ACC112 (cell line): ENCODE measurements around the gene KLC1.

Source experiments
- H2AFZ ChIP-seq: fragments of 200-600 bp; sonication (generic); one replicate; pipeline ENCODE4 v1.6.0; 2017; ENCODE audit warnings: antibody characterized with exemption, low read length; ENCODE audit not compliant: unreplicated experiment
- H3K27ac ChIP-seq: fragments of 200-600 bp; sonication (generic); 2 replicates; pipeline ENCODE4 v1.5.1; 2014; ENCODE audit warnings: low read depth, mild to moderate bottlenecking, antibody characterized with exemption, low read length, moderate library complexity
- H3K27me3 ChIP-seq: fragments of 200-600 bp; sonication (generic); 2 replicates; pipeline ENCODE4 v1.6.1; 2014; ENCODE audit warnings: mild to moderate bottlenecking, antibody characterized with exemption, low read length, moderate library complexity, mixed read lengths; ENCODE audit not compliant: insufficient read depth
- H3K36me3 ChIP-seq: fragments of 200-600 bp; sonication (generic); 2 replicates; pipeline ENCODE4 v1.6.1; 2016; ENCODE audit warnings: mild to moderate bottlenecking, antibody characterized with exemption, low read length, moderate library complexity, mixed read lengths; ENCODE audit not compliant: insufficient read depth
- H3K4me1 ChIP-seq: fragments of 200-600 bp; sonication (generic); one replicate; pipeline ENCODE4 v1.6.1; 2016; ENCODE audit warnings: low read length, mixed read lengths; ENCODE audit not compliant: insufficient read depth, unreplicated experiment, control insufficient read depth
- H3K4me3 ChIP-seq: fragments of 200-600 bp; sonication (generic); 2 replicates; pipeline ENCODE4 v1.5.1; 2014; ENCODE audit warnings: mild to moderate bottlenecking, low read depth, low read length
- H3K79me2 ChIP-seq: fragments of 200-600 bp; sonication (generic); one replicate; pipeline ENCODE4 v1.6.0; 2016; ENCODE audit warnings: low read length; ENCODE audit not compliant: control insufficient read depth, unreplicated experiment, insufficient read depth

Gene KLC1

GRCh38 chr14:103692159-103692558, 63.1 kb downstream of the KLC1 start:
- Histone ChIP-seq H3K27ac (no peak overlapping the region), H3K27me3 (no peaks in the 10 kb centered on the region), H3K36me3 (peaks cover 10% of the 10 kb centered on the region; the same call in 1 of the 2 replicates), H2AFZ (no peak overlapping the region), H3K4me1 (peaks cover 21% of the 10 kb centered on the region), H3K79me2 (peaks cover 18% of the 10 kb centered on the region), H3K4me3 (no peak overlapping the region)

GRCh38 chr14:103692871-103693270, 63.9 kb downstream of the KLC1 start:
- no peaks in the 10 kb centered on the region for H3K27me3 ChIP-seq
- H3K79me2 ChIP-seq = peaks cover 19% of the 10 kb centered on the region
- no peak overlapping the region for H3K4me3 ChIP-seq
- H2AFZ ChIP-seq = no peak overlapping the region
- H3K27ac ChIP-seq = no peak overlapping the region
- H3K4me1 ChIP-seq = peaks cover 23% of the 10 kb centered on the region
- peaks cover 9% of the 10 kb centered on the region; the same call in 1 of the 2 replicates for H3K36me3 ChIP-seq

GRCh38 chr14:103693515-103693914, 64.5 kb downstream of the KLC1 start:
- no peak overlapping the region for H2AFZ ChIP-seq

GRCh38 chr14:103694572-103695026, 65.6 kb downstream of the KLC1 start:
- H3K27ac ChIP-seq = no peak overlapping the region
- H3K4me1 ChIP-seq = peaks cover 10% of the 10 kb centered on the region
- no peak overlapping the region for H3K4me3 ChIP-seq
- peaks cover 14% of the 10 kb centered on the region; the same call in 1 of the 2 replicates for H3K36me3 ChIP-seq
- no peak overlapping the region for H2AFZ ChIP-seq
- peaks cover 19% of the 10 kb centered on the region for H3K79me2 ChIP-seq
- H3K27me3 ChIP-seq = no peaks in the 10 kb centered on the region

More at GRCh38 chr14:103693515-103693914, 64.5 kb downstream of the KLC1 start:
- Histone ChIP-seq H3K27ac (no peak overlapping the region), H3K36me3 (peaks cover 10% of the 10 kb centered on the region; the same call in 1 of the 2 replicates), H3K4me3 (no peak overlapping the region), H3K4me1 (peaks cover 20% of the 10 kb centered on the region), H3K79me2 (peaks cover 19% of the 10 kb centered on the region), H3K27me3 (no peaks in the 10 kb centered on the region)

GRCh38 chr14:103695296-103696069, 66.5 kb downstream of the KLC1 start:
- Histone ChIP-seq H3K36me3 (peaks cover 14% of the 10 kb centered on the region; the same call in 1 of the 2 replicates), H3K27me3 (no peaks in the 10 kb centered on the region), H3K4me3 (no peak overlapping the region), H3K79me2 (peaks cover 14% of the 10 kb centered on the region), H3K4me1 (peaks cover 10% of the 10 kb centered on the region), H2AFZ (no peak overlapping the region), H3K27ac (no peak overlapping the region)

GRCh38 chr14:103696070-103696402, 67.0 kb downstream of the KLC1 start:
- Histone ChIP-seq H3K27me3 (no peaks in the 10 kb centered on the region), H3K79me2 (peaks cover 13% of the 10 kb centered on the region), H3K36me3 (peaks cover 14% of the 10 kb centered on the region; the same call in 1 of the 2 replicates), H3K27ac (no peak overlapping the region), H3K4me1 (peaks cover 10% of the 10 kb centered on the region), H3K4me3 (no peak overlapping the region), H2AFZ (no peak overlapping the region)

GRCh38 chr14:103696466-103697071, 67.6 kb downstream of the KLC1 start:
- Histone ChIP-seq H2AFZ (no peak overlapping the region), H3K27ac (no peak overlapping the region), H3K4me1 (peaks cover 10% of the 10 kb centered on the region), H3K79me2 (peaks cover 13% of the 10 kb centered on the region), H3K27me3 (no peaks in the 10 kb centered on the region), H3K36me3 (peaks cover 14% of the 10 kb centered on the region; the same call in 1 of the 2 replicates), H3K4me3 (no peak overlapping the region)

- Histone ChIP-seq H3K4me1 (peaks cover 10% of the 10 kb centered on the region), H3K36me3 (peaks cover 10% of the 10 kb centered on the region; the same call in 1 of the 2 replicates), H3K27ac (no peak overlapping the region), H2AFZ (no peak overlapping the region), H3K4me3 (no peak overlapping the region), H3K79me2 (peaks cover 10% of the 10 kb centered on the region), H3K27me3 (no peaks in the 10 kb centered on the region)
Measured at GRCh38 chr14:103697206-103697602, 68.2 kb downstream of the KLC1 start.

- Histone ChIP-seq H2AFZ (no peak overlapping the region), H3K27ac (no peak overlapping the region), H3K4me1 (peaks cover 10% of the 10 kb centered on the region), H3K36me3 (peaks cover 7% of the 10 kb centered on the region; the same call in 1 of the 2 replicates), H3K4me3 (no peak overlapping the region), H3K27me3 (no peaks in the 10 kb centered on the region), H3K79me2 (peaks cover 10% of the 10 kb centered on the region)
Measured at GRCh38 chr14:103697603-103698379, 68.8 kb downstream of the KLC1 start.

- Histone ChIP-seq H3K27ac (no peak overlapping the region), H3K79me2 (peaks cover 10% of the 10 kb centered on the region), H3K4me1 (peaks cover 10% of the 10 kb centered on the region), H3K4me3 (no peak overlapping the region), H2AFZ (no peak overlapping the region), H3K27me3 (no peaks in the 10 kb centered on the region), H3K36me3 (peaks cover 7% of the 10 kb centered on the region; the same call in 1 of the 2 replicates)
Measured at GRCh38 chr14:103698380-103699260, 69.6 kb downstream of the KLC1 start.
